NOMO-1 treated with dmso at 0.1 percent for 144 hours (cell line): ENCODE data around the gene ATP1A2.
"Not testable (repeated sequence)": the region's sequence is repeated elsewhere in the genome, so short reads cannot be mapped to it uniquely, and the experiment has no call there.

ENCODE experiments used
- DNase-seq: peaks from one replicate; lab custom pipeline; 2025; ENCODE audit not compliant: unreplicated experiment; lab: John Stamatoyannopoulos, UW

The ATP1A2 gene

GRCh38 chr1:160122978-160123495, 7.5 kb downstream of the ATP1A2 start:
- no peak for DNase-seq

- DNase-seq = no peak
Measured at GRCh38 chr1:160123726-160124125, 8.2 kb downstream of the ATP1A2 start.

- DNase-seq = no peak
Measured at GRCh38 chr1:160124705-160125478, 9.3 kb downstream of the ATP1A2 start.

- no peak for DNase-seq
Measured at GRCh38 chr1:160125746-160126145, 10.2 kb downstream of the ATP1A2 start.

- not testable (repeated sequence) for DNase-seq
Measured at GRCh38 chr1:160126342-160126741, 10.8 kb downstream of the ATP1A2 start.

DNA sequence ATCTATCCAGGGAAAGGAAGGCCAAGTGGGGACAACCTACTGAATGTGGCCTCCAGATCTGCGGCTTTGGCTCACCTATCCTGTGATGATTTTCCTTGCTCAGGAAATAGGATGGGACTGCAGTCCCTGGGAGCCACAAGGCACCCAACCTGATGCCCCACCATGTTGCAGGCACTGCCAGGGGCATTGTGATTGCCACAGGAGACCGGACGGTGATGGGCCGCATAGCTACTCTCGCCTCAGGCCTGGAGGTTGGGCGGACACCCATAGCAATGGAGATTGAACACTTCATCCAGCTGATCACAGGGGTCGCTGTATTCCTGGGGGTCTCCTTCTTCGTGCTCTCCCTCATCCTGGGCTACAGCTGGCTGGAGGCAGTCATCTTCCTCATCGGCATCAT, 11.8 kb downstream of the ATP1A2 start:
- DNase-seq = no peak

GRCh38 chr1:160127865-160128523, 12.4 kb downstream of the ATP1A2 start:
- no peak for DNase-seq

- no peak for DNase-seq
Measured at GRCh38 chr1:160128636-160129035, 13.1 kb downstream of the ATP1A2 start.

GRCh38 chr1:160129046-160129445, 13.5 kb downstream of the ATP1A2 start:
- no peak for DNase-seq

DNA sequence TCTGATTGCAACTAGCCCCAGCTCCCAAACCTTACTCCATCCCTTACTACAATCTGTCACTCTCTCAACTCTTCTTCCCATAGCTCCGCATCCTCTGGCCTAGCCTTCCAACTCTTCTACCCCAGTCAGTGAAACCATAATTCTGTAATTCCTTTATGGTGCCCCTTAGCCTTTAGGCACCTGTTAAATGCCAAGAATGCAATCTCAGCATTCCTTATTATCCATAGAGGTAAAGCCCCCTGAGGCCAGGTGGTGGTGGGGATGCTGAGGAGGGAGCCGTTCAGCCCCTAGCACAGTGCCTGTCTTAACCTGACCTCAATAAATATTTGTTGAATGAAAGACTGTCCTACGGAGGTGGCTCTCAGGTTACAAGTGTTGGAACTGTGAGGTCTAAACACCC, 14.0 kb downstream of the ATP1A2 start:
- no peak for DNase-seq

DNA sequence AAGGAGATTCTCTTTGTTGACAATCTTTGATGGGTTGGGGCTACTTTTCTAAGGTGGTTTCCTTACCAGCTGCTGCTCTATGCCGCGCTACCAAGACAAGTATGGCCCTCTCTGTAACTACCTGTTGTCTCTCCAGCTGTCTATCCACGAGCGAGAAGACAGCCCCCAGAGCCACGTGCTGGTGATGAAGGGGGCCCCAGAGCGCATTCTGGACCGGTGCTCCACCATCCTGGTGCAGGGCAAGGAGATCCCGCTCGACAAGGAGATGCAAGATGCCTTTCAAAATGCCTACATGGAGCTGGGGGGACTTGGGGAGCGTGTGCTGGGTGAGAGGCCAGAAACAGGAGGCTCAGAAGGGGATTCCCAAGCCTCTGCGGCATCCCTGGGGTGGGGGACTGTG, 14.4 kb downstream of the ATP1A2 start:
- no peak for DNase-seq

DNA sequence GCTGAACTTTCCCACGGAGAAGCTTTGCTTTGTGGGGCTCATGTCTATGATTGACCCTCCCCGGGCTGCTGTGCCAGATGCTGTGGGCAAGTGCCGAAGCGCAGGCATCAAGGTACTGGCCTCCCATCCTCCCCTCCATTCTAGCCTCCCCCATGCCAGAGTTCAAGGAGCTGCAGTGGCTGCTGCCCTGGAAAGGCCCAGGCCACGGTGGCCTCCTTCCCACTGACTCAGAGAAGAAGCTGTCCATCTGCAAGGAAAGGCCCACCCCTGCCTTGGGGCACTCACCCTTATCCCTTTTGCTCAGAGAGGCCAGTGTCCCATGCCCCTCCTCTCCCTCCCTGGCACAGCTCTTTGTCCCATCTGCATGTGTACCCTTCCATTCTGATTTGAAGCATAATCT, 14.9 kb downstream of the ATP1A2 start:
- no peak for DNase-seq

- DNase-seq = no peak
Measured at GRCh38 chr1:160130939-160131338, 15.4 kb downstream of the ATP1A2 start.

DNA sequence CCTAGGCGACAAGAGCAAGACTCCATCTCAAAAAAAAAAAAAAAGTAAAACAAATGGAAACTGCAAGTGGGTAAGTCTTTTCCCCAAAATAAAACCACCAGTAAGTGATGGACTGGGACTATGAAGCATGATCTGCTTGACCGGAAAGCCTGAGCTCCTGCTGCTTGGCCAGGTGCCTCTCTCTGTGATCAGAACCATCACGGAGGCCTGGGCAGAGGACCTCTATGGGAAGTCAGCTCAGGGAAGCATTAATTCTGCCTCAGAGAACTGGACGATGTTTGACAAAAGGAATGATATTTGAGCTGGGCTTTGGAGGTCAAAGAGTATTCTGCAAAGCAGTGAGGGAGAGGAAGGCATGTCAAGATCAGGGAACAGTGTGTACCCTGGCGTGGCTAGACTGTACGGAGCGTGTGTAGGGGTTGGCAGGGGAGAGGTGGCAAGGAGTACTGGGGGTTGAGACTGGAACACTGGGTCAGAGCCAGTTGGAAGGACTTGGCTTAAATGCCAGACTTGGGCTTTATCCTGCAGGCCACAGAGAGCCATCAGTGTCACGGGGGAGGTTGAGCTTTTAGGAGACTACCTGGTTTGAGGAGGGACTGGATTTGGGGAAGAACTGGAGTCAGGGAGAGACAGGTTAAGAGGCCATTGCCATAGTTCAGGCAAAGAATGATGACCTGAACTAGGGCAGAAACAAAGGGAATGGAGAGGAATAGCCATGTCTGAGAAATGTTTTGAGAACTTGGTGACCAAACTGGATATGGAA, 16.4 kb downstream of the ATP1A2 start:
- DNase-seq = no peak

GRCh38 chr1:160133990-160134770, 18.6 kb downstream of the ATP1A2 start:
- no peak for DNase-seq

- peak; percentile 28 for DNase-seq
Measured at GRCh38 chr1:160134791-160135572, 19.4 kb downstream of the ATP1A2 start.

DNA sequence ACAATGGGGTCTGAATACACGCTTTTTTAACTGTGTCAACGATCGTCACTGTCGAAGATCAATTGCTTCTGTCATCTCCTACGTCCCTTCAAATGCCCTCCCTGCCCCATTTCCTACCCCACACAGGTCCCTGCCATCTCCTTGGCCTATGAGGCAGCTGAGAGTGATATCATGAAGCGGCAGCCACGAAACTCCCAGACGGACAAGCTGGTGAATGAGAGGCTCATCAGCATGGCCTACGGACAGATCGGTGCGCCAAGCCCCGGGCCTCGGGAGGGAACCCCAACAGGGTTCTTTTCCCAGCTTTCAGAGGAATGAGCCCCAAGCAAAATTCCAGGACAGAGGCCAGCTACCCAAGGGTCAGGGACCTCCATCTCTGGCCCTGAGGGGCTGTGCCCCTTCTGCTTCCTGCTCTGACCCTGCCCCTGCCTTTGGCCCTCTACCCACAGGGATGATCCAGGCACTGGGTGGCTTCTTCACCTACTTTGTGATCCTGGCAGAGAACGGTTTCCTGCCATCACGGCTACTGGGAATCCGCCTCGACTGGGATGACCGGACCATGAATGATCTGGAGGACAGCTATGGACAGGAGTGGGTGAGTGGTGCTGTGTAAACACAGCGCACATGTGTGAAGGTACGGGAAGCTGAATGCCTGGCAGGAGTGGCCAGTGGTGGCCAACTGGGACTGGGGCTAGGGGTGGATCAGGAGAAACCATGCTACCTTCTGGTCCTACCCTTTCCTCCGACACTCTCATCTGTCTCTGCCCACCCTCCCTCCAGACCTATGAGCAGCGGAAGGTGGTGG, 20.8 kb downstream of the ATP1A2 start:
- no peak for DNase-seq

GRCh38 chr1:160136926-160137200, 21.3 kb downstream of the ATP1A2 start:
- DNase-seq = no peak

DNA sequence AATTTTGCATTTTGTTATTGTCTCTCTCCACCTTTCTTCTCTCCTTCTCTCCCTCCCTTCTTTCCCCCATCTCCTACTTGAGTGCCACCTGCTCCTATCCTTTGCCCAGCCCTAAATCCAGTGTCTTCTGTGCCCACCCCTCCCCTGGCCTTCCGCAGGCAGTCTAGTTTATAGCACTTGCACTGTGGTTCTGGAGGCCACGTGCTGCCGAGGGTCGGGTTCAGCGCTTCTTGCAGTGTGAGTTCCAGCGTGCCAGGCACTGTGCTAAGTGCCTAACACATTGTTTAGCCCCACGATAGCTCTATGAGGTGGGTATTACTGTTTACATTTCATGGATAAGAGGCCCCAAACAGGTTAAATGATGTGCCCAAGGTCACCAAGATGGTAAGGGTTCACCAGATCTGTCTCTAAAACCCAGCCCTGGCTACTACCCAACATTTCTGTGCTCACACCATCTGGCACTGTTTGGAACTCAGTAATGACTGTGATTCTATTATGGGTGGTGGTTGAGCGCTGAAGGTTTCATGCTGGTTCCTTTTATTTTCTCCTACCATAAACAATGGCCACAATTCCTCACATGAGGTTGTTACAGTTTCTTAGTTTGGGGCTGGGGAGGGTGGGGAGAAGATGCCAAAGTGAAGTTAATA, 21.8 kb downstream of the ATP1A2 start:
- DNase-seq = no peak
